ENCODE data around the gene DENND6B. TPM values are rescaled to one million over a fixed set of nuclear protein-coding genes. Genes with fewer than 3 reads are reported as not detected.
"Not testable (repeated sequence)": the region's sequence is repeated elsewhere in the genome, so short reads cannot be mapped to it uniquely, and the experiment has no call there.

The DENND6B gene, protein sequence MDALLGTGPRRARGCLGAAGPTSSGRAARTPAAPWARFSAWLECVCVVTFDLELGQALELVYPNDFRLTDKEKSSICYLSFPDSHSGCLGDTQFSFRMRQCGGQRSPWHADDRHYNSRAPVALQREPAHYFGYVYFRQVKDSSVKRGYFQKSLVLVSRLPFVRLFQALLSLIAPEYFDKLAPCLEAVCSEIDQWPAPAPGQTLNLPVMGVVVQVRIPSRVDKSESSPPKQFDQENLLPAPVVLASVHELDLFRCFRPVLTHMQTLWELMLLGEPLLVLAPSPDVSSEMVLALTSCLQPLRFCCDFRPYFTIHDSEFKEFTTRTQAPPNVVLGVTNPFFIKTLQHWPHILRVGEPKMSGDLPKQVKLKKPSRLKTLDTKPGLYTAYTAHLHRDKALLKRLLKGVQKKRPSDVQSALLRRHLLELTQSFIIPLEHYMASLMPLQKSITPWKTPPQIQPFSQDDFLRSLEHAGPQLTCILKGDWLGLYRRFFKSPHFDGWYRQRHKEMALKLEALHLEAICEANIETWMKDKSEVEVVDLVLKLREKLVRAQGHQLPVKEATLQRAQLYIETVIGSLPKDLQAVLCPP
- 10 to 100 TPM in 1 of 4 donors, 1 to 10 TPM in 3; 2.9 to 15.5 (median 8.0) TPM for total RNA-seq

DNA sequence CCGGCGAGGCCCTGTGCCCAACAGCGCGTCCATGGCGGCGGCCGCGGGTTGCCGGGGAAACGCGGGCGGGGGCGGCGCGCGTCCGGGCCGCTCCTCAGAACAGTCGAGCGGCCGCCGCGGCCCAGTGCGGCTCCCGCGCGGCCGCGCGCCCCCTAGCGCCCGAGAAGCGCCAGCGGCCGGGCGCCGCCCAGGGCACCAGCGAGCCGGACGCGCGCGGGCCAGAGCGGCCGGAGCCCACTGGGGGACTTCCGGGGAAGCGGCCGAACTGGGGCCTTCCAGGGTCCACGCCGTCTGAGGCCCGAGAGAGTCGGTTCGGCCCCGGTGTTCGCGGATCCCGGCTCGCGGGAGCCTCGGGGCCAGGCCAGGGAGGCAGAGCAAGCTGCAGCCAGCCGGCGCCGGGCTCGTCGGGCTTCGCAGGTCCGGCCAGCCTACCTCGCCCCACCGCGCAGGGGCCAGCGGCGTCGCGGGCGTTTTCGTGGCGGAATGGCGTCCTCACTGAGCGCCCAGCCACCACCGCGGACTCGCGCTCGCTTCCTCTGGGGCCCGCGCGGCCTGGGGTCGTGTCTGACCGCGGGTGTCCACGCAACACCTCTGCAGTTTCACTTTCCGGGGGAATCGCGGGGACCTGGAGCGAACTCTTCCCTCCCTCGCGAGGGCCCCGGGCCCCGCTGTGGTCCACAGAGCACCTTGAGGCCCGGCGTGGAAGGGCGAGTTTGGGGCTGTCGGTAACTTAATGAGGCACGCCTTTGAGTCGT is at the start of gene DENND6B:
TSS of gene DENND6B (minus strand) at position 57 of the 755 bp plus-strand sequence. CDS start at position 33, 24 bp downstream.
- H3K9me3 ChIP-seq = no peaks in the 10 kb centered on the region
- no peaks in the 10 kb centered on the region for H3K27me3 ChIP-seq
- DNase-seq = peak; percentile 69 to 83
- H3K4me3 ChIP-seq = peak within 1 kb of the TSS; percentile 43 to 97
- TF ChIP-seq CTCF (IDR thresholded peaks at IDR 0.05) (peak in 3 of 4 experiments; percentile 72 to 99 (median 98)), POLR2A (IDR thresholded peaks at IDR 0.05) (peak in 1 of 2 donors; percentile 68)
- intact Hi-C loops (cut with DNase I; ENCODE audit: low total_unique reads) = no loop called here
- H3K36me3 ChIP-seq = no peaks in the 10 kb centered on the region
- H3K27ac ChIP-seq = peak within 1 kb of the TSS; percentile 89 to 96
- H3K4me1 ChIP-seq = peaks cover 0 to 7% of the 10 kb centered on the region in 2 donors

DNA sequence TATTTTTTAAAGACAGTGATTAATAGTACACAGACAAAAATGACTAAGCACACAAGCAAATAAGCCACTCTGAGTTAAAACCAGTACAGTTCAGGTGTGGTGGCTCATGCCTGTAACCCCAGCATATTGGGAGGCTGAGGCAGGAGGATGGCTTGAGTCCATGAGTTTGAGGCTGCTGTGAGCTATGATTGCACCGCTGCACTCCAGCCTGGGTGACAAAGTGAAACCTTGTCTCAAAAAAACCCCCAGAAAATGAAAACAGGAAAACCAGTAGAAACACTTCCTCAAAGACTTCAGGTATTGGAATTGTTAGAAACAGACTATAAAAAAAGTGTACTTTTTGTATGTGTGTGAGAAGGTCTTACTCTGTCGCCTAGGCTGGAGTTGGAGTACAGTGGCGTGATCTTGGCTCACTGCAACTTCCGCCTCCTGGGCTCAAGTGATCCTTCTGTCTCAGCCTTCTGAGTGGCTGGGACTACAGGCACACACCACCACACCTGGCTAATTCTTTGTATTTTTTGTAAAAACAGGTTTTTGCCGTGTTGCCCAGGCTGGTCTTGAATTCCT is 49.4 kb upstream of the DENND6B start:
- Histone ChIP-seq H3K27ac (no peak overlapping the region), H3K9me3 (no peaks in the 10 kb centered on the region), H3K4me1 (no peaks in the 10 kb centered on the region), H3K27me3 (no peaks in the 10 kb centered on the region), H3K36me3 (no peaks in the 10 kb centered on the region), H3K4me3 (no peak overlapping the region)
- intact Hi-C loops (cut with DNase I; ENCODE audit: low total_unique reads) = no loop called here
- TF ChIP-seq POLR2A (IDR thresholded peaks at IDR 0.05) (no peak), CTCF (IDR thresholded peaks at IDR 0.05) (no peak)
- no peak for DNase-seq

DNA sequence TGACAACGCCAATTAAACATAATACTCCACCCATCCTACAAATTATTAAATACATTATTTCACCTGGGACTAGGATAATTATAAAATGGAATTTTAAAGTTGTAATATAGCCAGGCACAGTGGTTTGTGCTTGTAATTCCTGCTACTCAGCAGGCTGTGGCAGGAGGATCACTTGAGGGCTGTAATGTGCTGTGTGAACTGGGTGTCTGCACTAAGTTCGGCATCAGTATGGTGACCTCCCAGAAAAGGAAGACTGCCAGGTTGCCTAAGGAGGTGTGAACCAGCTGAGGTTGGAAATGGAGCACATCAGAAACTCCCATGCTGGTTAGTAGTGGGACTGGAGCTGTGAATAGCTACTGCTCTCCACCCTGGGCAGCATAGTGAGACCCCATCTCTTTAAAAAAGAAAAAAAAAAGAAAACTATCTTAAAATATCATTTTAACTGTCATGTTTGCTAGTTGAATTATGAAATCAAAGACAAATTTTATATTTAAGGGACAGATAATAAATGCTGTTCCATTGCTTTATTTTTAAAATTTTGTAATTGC is 44.4 kb upstream of the DENND6B start:
- Histone ChIP-seq H3K27ac (no peak overlapping the region), H3K36me3 (no peaks in the 10 kb centered on the region), H3K4me3 (no peak overlapping the region), H3K27me3 (no peaks in the 10 kb centered on the region), H3K4me1 (peaks cover 0 to 10% of the 10 kb centered on the region in 2 donors), H3K9me3 (no peaks in the 10 kb centered on the region)
- intact Hi-C loops (cut with DNase I; ENCODE audit: low total_unique reads) = no loop called here
- TF ChIP-seq POLR2A (IDR thresholded peaks at IDR 0.05) = no peak
- no peak for TF ChIP-seq CTCF (IDR thresholded peaks at IDR 0.05)
- no peak for DNase-seq

DNA sequence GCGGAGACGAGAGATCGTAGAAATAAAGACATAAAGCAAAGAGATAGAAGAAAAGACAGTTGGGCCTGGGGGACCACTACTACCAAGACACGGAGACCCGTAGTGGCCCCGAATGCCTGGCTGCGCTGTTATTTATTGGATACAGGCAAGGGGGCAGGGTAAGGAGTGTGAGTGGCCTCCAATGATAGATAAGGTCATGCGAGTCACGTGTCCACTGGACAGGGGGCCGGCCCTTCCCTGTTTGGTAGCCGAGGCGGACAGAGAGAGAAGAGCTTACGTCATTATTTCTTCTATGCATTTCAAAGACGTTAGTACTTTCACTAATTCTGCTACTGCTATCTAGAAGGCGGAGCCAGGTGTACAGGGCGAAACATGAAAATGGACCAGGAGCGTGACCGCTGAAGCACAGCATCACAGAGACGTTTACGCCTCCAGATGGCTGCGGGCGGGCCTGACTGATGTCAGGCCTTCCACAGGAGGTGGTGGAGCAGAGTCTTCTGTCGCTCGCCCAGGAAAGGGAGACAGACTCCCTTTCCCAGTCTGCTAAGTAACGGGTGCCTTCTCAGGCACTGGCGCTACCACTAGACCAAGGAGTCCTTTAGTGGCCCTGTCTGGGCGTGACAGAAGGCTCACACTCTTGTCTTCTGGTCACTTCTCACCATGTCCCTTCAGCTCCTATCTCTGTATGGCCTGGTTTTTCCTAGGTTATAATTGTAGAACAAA is 41.1 kb upstream of the DENND6B start:
- no peak for DNase-seq
- Histone ChIP-seq H3K36me3 (no peaks in the 10 kb centered on the region), H3K9me3 (no peaks in the 10 kb centered on the region), H3K27ac (no peak overlapping the region), H3K27me3 (no peaks in the 10 kb centered on the region), H3K4me1 (peaks cover 0 to 10% of the 10 kb centered on the region in 2 donors), H3K4me3 (no peak overlapping the region)
- TF ChIP-seq CTCF (IDR thresholded peaks at IDR 0.05) (no peak), POLR2A (IDR thresholded peaks at IDR 0.05) (no peak)
- intact Hi-C loops (cut with DNase I; ENCODE audit: low total_unique reads) = no loop called here

DNA sequence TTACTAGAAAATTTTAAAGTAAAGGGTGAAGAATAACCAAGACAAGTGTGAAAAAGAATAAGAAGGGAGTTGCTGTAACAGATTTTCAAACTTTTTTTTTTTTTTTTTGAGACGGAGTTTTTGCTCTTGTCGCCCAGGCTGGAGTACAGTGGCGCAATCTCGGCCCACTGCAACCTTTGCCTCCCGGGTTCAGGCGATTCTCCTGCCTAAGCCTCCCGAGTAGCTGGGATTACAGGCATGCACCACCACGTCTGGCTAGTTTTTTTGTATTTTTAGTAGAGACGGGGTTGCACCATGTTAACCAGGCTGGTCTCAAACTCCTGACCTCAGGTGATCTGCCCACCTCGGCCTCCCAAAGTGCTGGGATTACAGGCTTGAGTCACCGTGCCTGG is 37.0 kb upstream of the DENND6B start:
- H3K4me3 ChIP-seq; H3K4me1 ChIP-seq; intact Hi-C loops (cut with DNase I; ENCODE audit: low total_unique reads); H3K36me3 ChIP-seq; H3K27me3 ChIP-seq; H3K9me3 ChIP-seq; DNase-seq; H3K27ac ChIP-seq: not testable (repeated sequence)
